Stimulated activated naive CD8-positive, alpha-beta T cell treated with anti-CD3 and anti-CD28 coated beads, Interleukin-15, amount 100 ng/mL, for 72 hours (primary cell): ENCODE data around the gene STXBP5.

Experiments used
- ATAC-seq: fragments of 150-1000 bp; cut with Tn5 transposase; 2 replicates; pipeline ENCODE4 v1.10.0; 2021; ENCODE audit warnings: mild to moderate bottlenecking, moderate library complexity
- DNase-seq, 2 donors: peaks; one replicate each; pipeline ENCODE4 v3.0.0; 2021 to 2022
- H3K27ac Mint-ChIP-seq, 2 donors: one replicate each; pipeline ENCODE4 v1.8.0; 2022; ENCODE audit warnings: mild to moderate bottlenecking in 2 of 2, mixed read lengths in 2 of 2, moderate library complexity in 2 of 2
- H3K27me3 Mint-ChIP-seq: one replicate; pipeline ENCODE4 v1.8.0; 2022; ENCODE audit warnings: mixed read lengths
- H3K4me1 Mint-ChIP-seq: one replicate; pipeline ENCODE4 v1.8.0; 2022; ENCODE audit warnings: mild to moderate bottlenecking, mixed read lengths
- H3K4me3 Mint-ChIP-seq, 2 donors: one replicate each; pipeline ENCODE4 v1.8.0; 2022; ENCODE audit warnings: mild to moderate bottlenecking in 2 of 2, mixed read lengths in 2 of 2, moderate library complexity in 1 of 2
- H3K9me3 Mint-ChIP-seq, 2 donors: one replicate each; pipeline ENCODE4 v1.8.0; 2022; ENCODE audit warnings: mixed read lengths in 2 of 2

Gene STXBP5

DNA sequence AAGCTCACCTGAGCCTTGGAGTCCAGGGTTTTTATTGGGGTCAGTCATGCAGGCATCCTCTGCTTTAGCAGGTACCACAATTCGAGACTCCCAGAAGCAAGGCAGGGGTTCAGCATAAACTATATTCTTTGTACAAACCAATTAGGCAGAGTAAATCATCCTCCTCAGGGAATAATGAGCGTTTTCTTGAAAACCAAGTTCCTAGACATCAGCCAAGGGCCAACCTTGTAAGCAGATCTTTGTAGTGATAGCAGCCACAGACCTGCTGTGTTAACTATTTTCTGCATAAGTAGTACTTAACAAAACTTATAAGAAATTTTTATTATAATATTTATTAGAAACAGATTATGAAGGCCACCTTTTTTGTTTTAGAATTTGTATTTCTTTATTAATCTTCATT, 74.7 kb downstream of the STXBP5 start:
- Mint-ChIP-seq H3K27me3 (no peaks in the 10 kb centered on the region), H3K27ac (no peak overlapping the region), H3K4me1 (peaks cover 23% of the 10 kb centered on the region), H3K4me3 (no peak overlapping the region), H3K9me3 (peaks cover 0 to 5% of the 10 kb centered on the region in 2 donors)
- ATAC-seq (no peak), DNase-seq (no peak)

DNA sequence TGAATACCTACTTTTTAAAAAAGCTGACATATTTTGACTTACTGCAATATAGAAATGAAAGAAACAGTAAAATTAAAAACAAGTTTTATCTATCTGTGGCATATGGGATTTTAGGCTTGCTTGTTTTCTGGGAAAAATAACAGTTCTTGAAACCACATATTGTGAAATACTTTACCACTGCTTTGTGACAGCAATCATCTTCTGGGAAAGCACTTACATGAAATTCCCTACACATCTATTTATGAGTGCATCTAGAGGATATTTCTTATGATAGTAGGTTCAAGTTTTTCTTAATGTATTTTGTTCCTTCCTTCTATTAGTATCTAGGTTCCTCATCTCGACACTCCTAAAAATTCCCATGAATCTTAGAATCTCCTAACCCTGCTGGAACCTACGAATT, 75.2 kb downstream of the STXBP5 start:
- Mint-ChIP-seq H3K27me3 (no peaks in the 10 kb centered on the region), H3K9me3 (peaks cover 0 to 5% of the 10 kb centered on the region in 2 donors), H3K4me3 (peak overlapping the region; percentile 34 to 77), H3K4me1 (peaks cover 27% of the 10 kb centered on the region), H3K27ac (peak overlapping the region; percentile 54 to 92)
- no peak for DNase-seq
- ATAC-seq = no peak

DNA sequence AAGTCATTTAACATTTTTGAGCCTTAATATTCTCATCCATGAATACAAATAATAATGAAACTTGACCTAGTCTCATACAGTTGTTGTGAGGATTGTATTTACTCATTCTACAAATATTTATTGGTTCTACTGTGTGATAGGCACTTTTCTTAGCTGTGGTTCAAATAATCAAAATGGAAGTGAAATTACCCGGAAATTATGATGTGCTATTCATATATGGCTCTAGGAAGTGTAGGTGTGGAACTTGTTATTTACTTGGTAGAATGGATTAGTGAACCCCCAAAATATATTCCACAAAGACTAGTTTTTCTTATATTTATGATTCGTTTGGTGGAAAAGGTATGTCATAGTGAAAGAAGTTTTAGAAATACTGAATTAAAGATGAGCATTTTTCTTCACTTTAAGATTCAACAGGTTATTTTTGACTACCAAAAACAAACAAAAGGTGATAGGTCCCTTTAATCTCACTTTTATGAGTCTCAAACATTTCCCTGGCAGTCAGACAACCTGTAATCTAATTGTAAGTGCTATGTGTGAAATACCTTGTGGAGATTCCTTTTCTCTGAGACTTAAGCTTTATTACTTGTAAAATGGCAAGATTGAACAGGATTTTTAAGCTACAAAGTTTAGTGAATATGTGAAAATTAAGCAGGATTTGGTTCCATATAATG, 77.8 kb downstream of the STXBP5 start:
- peaks cover 37% of the 10 kb centered on the region for H3K4me1 Mint-ChIP-seq
- H3K27ac Mint-ChIP-seq = peak overlapping the region; percentile 42 to 93

DNA sequence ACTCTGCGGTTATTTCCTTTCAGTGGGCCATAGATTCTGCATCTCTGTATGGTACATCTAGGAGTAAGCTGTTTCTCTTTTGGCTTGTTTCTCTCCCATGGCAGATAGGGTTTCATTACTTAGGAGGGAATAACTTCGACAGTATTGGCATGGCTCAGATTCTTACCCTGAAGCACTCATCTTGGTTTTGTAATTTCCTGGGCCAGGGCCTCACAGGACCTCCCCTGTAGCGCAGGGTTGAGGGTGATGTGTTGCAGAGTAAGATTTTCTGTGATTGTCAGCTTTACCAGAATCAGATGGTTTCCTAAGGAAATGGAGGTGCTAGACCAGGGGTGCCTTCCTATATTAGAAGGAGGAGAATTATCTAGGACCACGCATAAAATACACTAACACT, 78.3 kb downstream of the STXBP5 start:
- ATAC-seq (peak; percentile 46), DNase-seq (no peak)
- peak overlapping the region in 1 of 2 donors; percentile 54 for H3K4me3 Mint-ChIP-seq
- H3K27me3 Mint-ChIP-seq = no peaks in the 10 kb centered on the region
- peak overlapping the region; percentile 42 to 93 for H3K27ac Mint-ChIP-seq
- peaks cover 37% of the 10 kb centered on the region for H3K4me1 Mint-ChIP-seq
- H3K9me3 Mint-ChIP-seq = peaks cover 0 to 5% of the 10 kb centered on the region in 2 donors

More for the DNA sequence above, 77.8 kb downstream of the STXBP5 start:
- ATAC-seq (peak; percentile 90), DNase-seq (no peak)
- H3K4me3 Mint-ChIP-seq = peak overlapping the region; percentile 3 to 54
- no peaks in the 10 kb centered on the region for H3K27me3 Mint-ChIP-seq
- peaks cover 0 to 5% of the 10 kb centered on the region in 2 donors for H3K9me3 Mint-ChIP-seq

DNA sequence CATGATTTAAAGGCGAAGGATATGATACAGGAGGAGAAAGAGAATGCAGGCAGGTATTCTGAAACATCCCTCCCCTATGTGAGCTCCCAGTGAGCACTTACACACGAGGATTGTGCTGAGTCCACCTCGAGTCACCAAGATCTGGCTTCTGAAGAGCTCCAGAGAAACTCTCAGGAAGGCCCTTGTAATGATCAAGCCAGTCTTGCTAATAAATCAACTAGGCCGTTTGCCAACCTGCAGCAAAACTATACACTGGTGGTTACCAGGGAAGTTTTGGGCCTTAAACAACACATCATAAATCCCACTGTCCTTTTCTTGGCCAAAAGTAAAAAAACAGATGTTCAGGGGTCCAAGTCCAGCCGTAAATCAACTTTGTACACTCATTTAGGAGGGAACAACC, 79.2 kb downstream of the STXBP5 start:
- no peak overlapping the region for H3K4me3 Mint-ChIP-seq
- no peaks in the 10 kb centered on the region for H3K27me3 Mint-ChIP-seq
- no peak for ATAC-seq
- H3K27ac Mint-ChIP-seq = peak overlapping the region in 1 of 2 donors; percentile 61
- no peak for DNase-seq
- H3K9me3 Mint-ChIP-seq = peaks cover 0 to 5% of the 10 kb centered on the region in 2 donors
- H3K4me1 Mint-ChIP-seq = peaks cover 42% of the 10 kb centered on the region

DNA sequence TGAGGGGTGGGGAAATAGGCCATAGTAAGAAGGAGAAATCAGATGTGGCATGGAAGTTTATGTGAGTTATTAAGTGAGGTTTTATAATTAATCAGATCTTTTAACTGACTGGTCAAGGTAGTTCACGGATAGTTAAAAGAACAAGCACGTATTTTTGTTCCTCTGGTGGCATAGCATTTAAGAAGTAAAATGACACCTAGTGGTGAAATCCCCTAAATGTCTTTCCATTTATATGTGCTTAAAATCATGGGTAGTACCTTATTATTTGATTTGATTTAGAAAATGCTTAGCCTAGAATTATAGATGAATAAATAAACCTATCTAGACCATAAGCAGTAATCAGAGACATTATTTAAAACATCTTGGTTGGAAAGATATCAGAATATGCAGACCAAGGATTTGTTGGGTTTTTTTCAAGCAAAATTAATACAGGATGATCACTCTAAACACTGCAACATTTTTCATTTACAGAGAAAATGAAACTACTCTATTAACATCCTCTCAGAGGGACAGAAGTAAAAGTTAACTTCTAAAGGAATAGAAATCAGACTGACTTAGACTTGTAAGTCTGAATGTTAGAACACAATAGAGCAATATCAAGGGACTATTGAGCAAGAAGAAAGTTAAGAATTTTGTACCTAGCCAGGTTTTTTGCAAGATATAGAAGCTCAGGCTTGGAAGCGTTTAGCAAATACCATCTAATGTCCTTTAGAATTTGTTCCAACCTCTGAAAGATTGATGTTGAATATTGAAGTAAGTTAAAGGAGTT, 81.1 kb downstream of the STXBP5 start:
- Mint-ChIP-seq H3K27me3 (no peaks in the 10 kb centered on the region), H3K27ac (peak overlapping the region in 1 of 2 donors; percentile 84), H3K9me3 (no peaks in the 10 kb centered on the region), H3K4me3 (peak overlapping the region in 1 of 2 donors; percentile 14), H3K4me1 (peaks cover 35% of the 10 kb centered on the region)
- no peak for DNase-seq
- ATAC-seq = no peak

DNA sequence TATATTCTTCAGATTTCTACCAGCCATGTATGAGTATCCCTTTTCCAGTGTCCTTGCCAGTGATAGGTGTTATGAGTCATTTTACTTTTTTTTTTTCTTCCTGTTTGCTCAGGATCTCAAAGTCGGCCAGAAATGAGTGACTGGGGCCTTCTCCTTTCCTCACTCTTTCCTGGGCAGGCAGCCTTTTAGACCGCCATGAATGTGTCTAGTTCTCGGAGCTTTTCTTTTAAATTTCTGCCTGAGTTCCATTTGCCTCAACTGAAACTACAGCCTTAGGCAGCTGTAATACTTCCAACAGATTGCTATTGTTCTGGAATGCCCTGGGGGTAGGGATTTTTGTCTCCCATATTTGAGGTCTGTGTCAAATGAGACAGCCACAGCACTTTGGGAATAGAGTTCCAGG, 83.7 kb downstream of the STXBP5 start:
- Mint-ChIP-seq H3K27ac (no peak overlapping the region), H3K9me3 (no peaks in the 10 kb centered on the region), H3K4me3 (no peak overlapping the region), H3K27me3 (no peaks in the 10 kb centered on the region), H3K4me1 (peaks cover 19% of the 10 kb centered on the region)
- no peak for ATAC-seq
- DNase-seq = no peak

DNA sequence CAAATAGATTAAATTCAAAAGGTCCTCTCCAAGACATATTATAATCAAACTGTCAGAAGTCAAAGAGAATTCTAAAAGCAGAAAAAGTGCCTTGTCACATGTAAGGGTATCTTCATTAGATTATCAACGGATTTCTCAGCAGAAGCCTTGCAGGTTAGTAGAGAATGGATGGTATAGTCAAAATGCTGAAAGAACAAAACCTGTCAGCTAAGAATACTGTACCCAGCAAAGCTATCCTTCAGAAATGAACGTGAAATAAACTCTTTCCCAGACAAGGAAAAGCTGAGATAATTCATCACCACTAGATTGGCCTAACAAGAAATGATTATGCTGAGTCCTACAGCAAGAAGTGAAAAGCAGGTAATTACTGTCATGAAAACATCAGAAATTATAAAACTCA, 92.9 kb downstream of the STXBP5 start:
- Mint-ChIP-seq H3K27me3 (no peaks in the 10 kb centered on the region), H3K4me3 (no peak overlapping the region), H3K27ac (no peak overlapping the region), H3K9me3 (peaks cover 38 to 42% of the 10 kb centered on the region in 2 donors), H3K4me1 (peaks cover 11% of the 10 kb centered on the region)
- DNase-seq = no peak
- ATAC-seq = no peak

DNA sequence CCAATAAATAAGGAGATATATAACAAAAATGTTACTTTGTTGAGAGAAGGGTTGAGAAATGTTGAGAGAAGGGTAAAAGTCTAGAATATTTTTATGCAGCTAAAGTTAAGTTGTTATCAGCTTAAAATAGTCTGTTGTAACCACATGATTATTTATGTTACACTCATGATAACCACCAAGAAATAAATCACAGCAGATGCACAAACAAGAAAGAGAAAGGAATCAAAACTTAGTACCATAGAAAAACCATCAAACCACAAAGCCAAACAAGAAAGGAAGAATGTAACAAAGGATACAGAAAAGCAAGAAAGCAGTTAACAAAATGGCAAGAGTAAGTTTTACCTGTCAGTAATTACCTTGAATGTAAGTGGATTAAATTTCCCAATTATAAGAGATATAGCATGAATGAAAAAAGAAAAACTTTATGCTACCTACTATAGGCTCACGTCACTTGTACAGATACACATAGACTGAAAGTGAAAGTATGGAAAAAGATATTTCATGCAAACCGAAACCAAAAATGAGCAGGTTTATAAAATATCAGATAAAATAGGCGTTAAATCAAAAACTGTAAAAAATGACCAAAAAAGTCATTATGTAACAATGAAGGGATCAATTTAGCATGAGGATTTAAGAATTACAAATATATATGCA, 93.6 kb downstream of the STXBP5 start:
- no peaks in the 10 kb centered on the region for H3K27me3 Mint-ChIP-seq
- no peak for DNase-seq
- peaks cover 41 to 42% of the 10 kb centered on the region in 2 donors for H3K9me3 Mint-ChIP-seq
- no peak overlapping the region for H3K4me3 Mint-ChIP-seq
- H3K4me1 Mint-ChIP-seq = peaks cover 11% of the 10 kb centered on the region
- no peak for ATAC-seq
- no peak overlapping the region for H3K27ac Mint-ChIP-seq

DNA sequence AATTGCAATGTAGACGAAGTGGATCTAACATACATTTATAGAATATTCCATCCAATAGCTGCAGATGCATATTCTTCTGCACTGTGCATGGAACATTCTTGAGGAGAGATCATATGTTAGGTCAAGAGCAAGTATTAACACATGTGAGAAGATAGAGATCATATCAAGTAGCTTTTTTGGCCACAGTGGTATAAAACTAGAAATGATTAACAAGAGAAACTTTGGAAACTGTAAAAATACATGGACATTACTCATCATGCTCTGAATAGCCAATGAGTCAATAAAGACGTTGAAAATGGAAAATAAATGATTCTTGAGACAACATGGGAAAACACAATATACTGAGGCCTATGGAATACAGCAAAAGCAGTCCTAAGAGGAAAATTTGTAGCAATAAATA, 94.2 kb downstream of the STXBP5 start:
- DNase-seq (no peak), ATAC-seq (no peak)
- Mint-ChIP-seq H3K27me3 (no peaks in the 10 kb centered on the region), H3K4me1 (peaks cover 11% of the 10 kb centered on the region), H3K4me3 (no peak overlapping the region), H3K27ac (no peak overlapping the region), H3K9me3 (peaks cover 46% of the 10 kb centered on the region in 2 donors)

DNA sequence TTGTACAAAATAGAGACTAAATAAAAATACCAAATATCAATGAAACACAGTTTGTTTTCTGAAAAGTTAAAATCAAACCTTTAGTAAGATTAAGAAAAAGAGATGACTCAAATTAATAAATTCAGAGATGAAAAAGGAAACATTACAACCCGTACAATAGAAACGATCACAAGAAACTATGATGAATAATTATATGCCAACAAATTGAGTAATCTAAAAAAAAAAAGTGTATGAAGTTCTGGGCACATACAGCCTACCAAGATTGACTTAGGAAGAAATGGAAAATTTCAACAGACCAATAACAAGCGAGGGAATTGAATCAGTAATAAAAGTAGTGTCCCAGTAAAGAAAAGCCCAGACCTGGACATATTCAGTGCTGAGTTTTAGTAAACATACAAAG, 94.8 kb downstream of the STXBP5 start:
- no peak for DNase-seq
- Mint-ChIP-seq H3K4me3 (no peak overlapping the region), H3K4me1 (peaks cover 11% of the 10 kb centered on the region), H3K9me3 (peaks cover 51 to 52% of the 10 kb centered on the region in 2 donors), H3K27ac (no peak overlapping the region), H3K27me3 (no peaks in the 10 kb centered on the region)
- no peak for ATAC-seq

DNA sequence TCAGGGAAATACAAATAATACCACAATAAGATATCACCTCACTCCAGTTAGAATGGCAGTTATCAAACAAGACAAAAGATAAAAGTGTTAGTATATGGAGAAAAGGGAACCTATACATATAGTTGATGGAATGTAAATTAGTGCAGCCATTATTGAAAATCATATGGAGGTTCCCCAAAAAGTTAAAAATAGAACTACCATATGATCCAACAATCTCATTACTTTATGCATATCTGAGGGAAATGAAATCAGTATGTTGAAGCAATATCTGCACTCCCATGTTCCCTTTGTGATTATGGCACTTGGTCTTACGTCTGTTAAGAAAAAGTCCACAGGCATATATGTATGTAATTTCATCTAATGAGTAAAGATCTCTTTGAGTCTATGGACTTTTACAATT, 96.9 kb downstream of the STXBP5 start:
- ATAC-seq (no peak), DNase-seq (no peak)
- H3K27ac Mint-ChIP-seq = no peak overlapping the region
- peaks cover 11% of the 10 kb centered on the region for H3K4me1 Mint-ChIP-seq
- H3K4me3 Mint-ChIP-seq = no peak overlapping the region
- H3K9me3 Mint-ChIP-seq = peaks cover 39 to 43% of the 10 kb centered on the region in 2 donors
- H3K27me3 Mint-ChIP-seq = no peaks in the 10 kb centered on the region

DNA sequence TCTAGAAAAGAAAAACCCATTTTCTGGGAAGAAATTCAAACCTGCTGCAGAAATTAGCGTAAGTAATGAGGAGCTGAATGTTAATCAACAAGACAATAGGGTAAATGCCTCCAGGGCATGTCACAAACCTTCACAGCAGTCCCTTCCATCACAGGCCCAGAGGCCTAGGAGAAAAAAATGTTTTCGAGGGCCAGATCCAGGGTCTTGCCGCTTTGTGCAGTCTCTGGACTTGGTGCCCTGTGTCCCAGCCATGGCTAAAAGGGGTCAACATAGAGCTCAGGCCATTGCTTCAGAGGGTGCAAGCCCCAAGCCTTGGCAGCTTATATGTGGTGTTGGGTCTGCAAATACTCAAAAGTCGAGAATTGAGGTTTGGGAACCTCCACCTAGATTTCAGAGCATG, 99.8 kb downstream of the STXBP5 start:
- peaks cover 12 to 21% of the 10 kb centered on the region in 2 donors for H3K9me3 Mint-ChIP-seq
- H3K27ac Mint-ChIP-seq = no peak overlapping the region
- no peaks in the 10 kb centered on the region for H3K27me3 Mint-ChIP-seq
- no peak for ATAC-seq
- DNase-seq = no peak
- H3K4me3 Mint-ChIP-seq = no peak overlapping the region
- no peaks in the 10 kb centered on the region for H3K4me1 Mint-ChIP-seq

DNA sequence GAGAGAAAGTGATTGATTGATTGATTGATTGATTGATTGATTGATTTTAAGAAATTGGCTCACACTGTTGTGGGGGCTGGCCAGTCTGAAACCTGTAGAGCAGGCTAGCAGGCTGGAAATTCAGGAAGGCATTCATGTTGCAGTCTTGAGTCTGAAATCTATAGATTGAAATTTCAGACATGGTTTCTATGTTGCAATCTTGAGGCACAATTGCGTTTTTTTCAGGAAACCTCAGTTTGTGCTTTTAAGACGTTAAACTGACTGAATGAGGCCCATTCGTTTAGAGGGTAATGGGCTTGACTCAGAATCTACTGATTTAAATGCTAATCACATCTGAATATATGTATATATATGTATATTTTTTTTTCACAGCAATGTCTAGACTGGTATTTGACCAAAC, 106.3 kb downstream of the STXBP5 start:
- Mint-ChIP-seq H3K4me3 (no peak overlapping the region), H3K27me3 (no peaks in the 10 kb centered on the region), H3K27ac (no peak overlapping the region), H3K9me3 (no peaks in the 10 kb centered on the region), H3K4me1 (no peaks in the 10 kb centered on the region)
- ATAC-seq = no peak
- DNase-seq = no peak

DNA sequence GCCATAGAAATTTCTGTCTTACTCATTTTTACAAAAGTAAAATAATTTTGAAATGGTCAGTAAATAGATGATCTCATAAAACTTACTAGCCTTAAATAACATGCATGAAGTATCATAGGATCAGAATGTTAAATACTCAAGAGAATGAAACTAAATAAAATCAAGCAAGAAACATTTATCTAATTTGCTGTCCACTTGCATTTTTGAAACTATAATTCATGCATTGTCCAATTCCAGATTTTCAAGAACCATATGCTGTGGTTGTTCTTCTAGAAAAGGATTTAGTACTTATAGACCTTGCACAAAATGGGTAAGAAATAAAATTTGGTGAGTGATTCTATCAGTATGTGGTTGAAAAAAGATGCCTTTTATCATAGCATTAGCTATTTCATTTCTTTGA, 107.0 kb downstream of the STXBP5 start:
- Mint-ChIP-seq H3K4me3 (no peak overlapping the region), H3K4me1 (no peaks in the 10 kb centered on the region)

DNA sequence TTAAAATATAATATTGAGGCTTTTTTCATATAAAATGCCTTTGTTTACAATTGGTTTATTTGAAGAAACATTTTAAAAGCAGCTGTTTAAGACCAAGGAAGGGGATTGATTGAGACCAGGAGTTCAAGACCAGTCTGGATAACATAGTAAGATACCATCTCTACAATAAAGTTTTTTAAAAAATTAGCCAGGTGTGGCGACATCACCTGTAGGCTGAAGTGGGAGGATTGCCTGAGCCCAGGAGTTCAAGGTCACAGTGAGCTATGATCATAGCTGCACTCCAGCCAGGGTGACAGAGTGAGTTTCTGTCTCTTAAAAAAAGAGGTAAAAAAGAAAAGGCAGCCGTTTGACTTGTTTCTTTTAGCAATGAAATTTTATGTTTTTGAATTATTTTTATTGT, 117.0 kb downstream of the STXBP5 start:
- H3K4me3 Mint-ChIP-seq = no peak overlapping the region
- no peaks in the 10 kb centered on the region for H3K27me3 Mint-ChIP-seq

More for the DNA sequence above, 107.0 kb downstream of the STXBP5 start:
- Mint-ChIP-seq H3K9me3 (no peaks in the 10 kb centered on the region), H3K27me3 (no peaks in the 10 kb centered on the region), H3K27ac (no peak overlapping the region)
- no peak for ATAC-seq
- DNase-seq = no peak

More for the DNA sequence above, 117.0 kb downstream of the STXBP5 start:
- no peaks in the 10 kb centered on the region for H3K9me3 Mint-ChIP-seq
- H3K4me1 Mint-ChIP-seq = peaks cover 20% of the 10 kb centered on the region
- DNase-seq (no peak), ATAC-seq (no peak)
- H3K27ac Mint-ChIP-seq = no peak overlapping the region
